Glomerular visceral epithelial cell (primary cell): ENCODE measurements around the gene ZNF587.
A peak's percentile ranks its signal among the peaks of the same experiment; 100 is the strongest.

Experiments used
- DNase-seq: peaks from one replicate; pipeline ENCODE4 v3.0.0-alpha.2; 2016; ENCODE audit errors: extremely low spot score

The ZNF587 gene

DNA sequence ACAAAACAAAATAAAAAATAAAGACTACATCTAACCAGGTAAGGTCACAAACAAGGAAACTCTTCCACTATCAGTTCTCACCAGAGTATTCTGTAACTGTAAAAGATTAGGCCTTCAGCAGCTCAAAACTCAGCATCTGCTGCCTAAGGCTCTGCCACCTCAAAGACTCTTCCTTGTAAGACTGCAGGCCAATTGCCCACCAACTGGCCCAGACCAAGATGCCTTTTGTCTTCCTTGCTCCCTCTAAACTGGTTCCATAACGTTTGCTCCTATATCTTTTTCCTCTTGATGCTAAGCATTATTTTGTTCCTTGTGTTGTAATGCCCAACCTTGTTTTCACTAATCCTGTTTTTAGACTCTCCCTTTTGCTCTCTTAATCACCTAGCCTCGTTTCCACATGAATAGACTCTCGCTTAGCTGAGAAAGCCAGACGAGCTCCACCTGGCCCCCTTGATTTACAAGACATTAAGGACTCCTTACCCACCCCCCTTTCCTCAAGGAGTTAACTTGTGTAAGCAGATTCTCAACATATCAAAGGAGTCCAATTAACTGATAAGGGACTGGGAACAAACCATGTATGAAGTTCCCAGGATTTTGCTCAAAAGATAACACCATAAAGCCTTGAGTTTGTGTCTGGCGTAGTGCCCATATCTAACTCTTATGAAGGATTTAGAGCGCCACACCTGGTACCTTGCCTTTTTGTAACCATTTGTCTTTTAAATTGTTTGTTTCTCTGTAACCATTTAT is 37.7 kb downstream of the ZNF587 start:
- DNase-seq, result no peak

DNA sequence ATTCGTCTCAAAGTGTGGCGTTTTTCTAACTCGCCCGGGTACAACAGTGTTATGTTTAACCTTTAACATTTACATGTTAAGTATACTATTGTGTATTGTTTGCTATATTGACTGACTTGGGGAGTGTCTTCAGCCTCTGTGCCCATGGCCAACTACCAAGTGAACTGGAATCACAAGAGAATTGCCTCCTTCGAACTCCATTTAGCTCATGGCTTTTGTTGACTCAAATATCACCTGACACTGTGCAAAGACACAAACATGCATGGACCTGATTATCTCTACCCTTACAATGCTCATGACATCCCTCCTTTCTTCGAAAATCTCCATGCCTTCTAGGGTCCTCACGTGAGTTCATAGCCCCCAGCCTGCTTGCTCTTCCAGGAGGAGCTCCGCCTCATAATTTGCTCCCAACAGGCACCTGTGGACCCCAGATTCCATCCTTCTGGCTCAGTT is 38.5 kb downstream of the ZNF587 start:
- no peak for DNase-seq

DNA sequence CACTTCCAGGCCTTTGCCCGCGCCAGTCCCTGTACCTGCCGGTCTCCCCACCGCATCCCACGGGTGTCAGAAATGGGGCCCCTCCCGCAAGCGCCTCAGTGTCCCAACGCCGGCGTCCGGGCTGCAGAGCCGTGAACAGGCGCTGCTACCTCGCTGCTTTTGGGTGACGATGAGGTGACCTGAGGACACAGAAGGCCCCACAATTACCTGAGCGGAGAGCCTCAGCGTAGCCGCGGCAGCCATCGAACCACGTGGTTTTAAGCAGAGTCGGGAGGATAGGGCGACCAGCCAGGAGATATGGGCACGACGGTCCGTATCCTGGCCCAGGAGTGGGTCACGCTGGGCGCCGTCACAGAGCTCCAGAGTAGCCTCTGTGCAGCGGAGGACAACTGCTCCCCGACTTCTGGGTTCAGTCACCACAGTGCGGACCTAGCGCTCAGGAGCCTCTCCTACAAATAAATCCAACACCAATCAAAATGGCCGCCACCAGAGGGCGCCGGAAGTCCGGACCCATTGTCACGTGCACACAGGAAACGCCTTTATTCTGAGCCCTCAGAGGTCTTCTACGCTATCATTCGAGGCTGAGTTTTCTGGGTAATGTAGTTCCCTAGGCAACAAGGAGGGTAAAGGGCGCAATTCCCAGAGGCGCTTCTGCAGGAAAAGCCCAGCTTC is 39.0 kb downstream of the ZNF587 start, which contains the start of gene ZNF814:
ZNF814 (minus strand) TSS at position 478 of the 672 bp plus-strand sequence; CDS start at position 243, 235 bp downstream.
- no peak for DNase-seq

DNA sequence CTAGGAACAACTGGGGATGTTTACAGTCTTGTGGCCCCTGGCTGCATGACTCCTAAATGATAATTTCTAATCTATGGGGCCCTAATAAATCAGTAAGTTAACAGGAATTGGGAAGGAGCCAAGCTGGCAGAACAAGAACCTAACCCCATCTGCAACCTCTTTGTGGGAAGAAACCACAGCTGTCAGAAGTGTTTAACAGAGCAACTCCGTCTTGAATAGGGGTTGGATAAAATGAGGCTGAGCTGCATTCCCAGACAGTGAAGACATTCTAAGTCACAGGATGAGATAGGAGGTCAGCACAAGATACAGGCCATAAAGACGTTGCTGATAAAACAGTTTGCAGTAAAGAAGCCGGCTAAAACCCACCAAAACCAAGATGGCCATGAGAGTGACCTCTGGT is 41.0 kb downstream of the ZNF587 start:
- DNase-seq, result peak; percentile 81

DNA sequence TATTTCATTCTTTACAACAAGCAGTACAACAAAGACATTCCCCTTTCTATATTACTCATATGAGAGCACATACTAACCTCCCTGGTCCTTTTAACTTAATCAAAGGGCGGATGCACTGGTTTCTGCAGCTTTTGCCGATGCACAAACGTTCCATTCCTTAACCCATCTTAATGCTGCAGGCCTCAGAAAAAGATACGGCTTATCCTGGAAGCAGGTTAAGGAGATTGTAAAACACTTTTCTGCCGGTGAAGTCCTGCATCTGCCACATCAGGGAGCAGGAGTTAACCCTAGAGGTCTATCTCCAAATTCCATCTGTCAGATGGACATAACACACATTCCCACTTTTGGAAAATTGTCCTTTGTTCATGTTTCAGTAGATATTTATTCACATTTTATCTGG is 50.7 kb downstream of the ZNF587 start:
- no peak for DNase-seq

DNA sequence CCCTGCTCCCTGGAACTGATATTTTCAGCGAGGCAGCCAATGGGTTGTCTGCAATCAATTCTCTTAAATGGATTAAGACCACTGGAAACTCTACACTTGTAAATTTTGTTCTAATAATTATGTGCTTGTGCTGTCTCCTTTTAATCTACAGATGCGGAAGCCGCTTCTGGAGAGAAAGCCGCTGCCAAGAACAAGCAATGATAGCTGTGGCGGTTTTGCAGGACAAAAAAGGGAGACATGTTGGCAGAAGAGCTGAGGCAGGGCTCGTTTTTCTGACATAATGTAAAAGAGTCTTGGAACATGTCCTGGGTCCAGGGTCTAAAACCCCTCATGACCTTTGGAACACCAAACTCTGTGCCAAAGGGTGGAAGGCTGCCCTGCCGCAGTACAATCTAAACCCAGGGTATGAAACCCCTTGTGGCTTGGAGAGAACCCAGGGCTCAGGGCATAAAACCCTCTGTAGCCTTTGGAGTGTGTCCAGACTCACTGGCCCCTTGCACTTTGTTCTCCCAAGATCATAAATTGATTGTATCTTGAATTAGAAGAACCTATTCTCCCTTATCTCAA is 54.0 kb downstream of the ZNF587 start:
- no peak for DNase-seq

DNA sequence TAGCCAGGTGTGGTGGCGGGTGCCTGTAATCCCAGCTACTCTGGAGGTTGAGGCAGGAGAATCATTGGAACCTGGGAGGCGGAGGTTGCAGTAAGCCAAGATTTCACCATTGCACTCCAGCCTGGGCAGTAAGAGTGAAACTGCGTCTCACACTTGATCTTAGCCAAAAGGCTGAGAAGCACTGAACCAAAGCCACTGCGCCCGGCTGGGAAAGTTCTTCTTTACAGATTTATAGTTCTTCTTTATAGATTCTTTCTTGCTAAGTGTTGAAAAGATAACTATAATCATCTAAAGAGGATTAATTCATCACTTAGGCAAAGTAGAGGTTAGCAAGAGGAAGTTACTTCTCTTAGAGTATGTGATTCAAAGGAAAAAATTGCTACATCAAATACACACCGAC is 55.6 kb downstream of the ZNF587 start:
- no peak for DNase-seq

DNA sequence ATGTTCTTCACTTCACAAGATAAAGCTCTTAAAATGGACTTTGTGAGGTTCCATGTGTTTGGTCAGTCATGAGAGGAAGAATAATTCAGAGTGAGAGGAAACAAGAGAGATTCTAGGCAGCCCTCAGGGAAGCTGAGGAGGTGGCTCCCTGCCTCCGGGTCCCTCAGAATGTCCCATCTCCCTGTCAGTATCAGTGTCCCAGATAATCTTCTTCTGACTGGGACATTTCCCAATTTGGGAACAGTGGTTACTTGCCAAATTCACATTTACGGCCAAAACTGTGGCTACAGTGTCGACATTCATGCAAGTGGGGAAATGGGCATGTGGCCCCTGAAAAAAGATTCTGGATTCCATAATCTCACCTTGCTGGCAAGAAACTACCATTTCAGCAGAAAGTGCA is 57.7 kb downstream of the ZNF587 start:
- no peak for DNase-seq

DNA sequence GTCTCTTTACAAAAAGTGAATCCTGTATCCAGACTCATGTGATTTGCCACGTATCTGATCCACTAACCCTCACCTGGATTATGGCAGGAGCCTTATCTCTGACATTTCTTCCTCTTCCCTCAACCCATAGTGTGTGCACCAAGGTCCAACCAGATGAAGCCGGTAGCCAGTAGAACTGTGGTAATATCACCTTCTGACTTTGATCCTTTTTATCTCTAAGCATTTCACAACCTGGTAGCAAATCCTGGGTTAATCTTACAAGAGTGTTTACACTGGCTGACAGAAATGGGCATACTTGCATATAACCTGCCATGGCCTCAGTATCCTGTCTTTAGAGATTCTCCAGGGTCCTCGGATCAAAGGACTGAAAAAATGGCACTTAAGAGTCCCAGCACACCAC is 64.9 kb downstream of the ZNF587 start:
- no peak for DNase-seq
